ENCODE data around the gene HES4.
"Not testable (repeated sequence)": the region's sequence is repeated elsewhere in the genome, so short reads cannot be mapped to it uniquely, and the experiment has no call there.

HES4 gene

GRCh38 chr1:1033009-1033587 is 33.2 kb upstream of the HES4 start:
- peak; percentile 94 for DNase-seq

- no peak for DNase-seq
Measured at GRCh38 chr1:1032424-1032823, 32.5 kb upstream of the HES4 start.

GRCh38 chr1:1031659-1032235 is 31.9 kb upstream of the HES4 start:
- no peak for DNase-seq

GRCh38 chr1:1030867-1031658 is 31.2 kb upstream of the HES4 start:
- DNase-seq: not testable (repeated sequence)

GRCh38 chr1:1027791-1028190 is 27.9 kb upstream of the HES4 start:
- DNase-seq: no peak

- DNase-seq: no peak
Measured at GRCh38 chr1:1026599-1027413, 26.9 kb upstream of the HES4 start.

- DNase-seq: no peak
Measured at GRCh38 chr1:1025730-1026129, 25.8 kb upstream of the HES4 start.

- no peak for DNase-seq
Measured at GRCh38 chr1:1024771-1025699, 25.1 kb upstream of the HES4 start.

- DNase-seq: no peak
Measured at GRCh38 chr1:1024149-1024770, 24.4 kb upstream of the HES4 start.

GRCh38 chr1:1023700-1024099 is 23.8 kb upstream of the HES4 start:
- no peak for DNase-seq

- DNase-seq: no peak
Measured at GRCh38 chr1:1022302-1023009, 22.6 kb upstream of the HES4 start.

- no peak for DNase-seq
Measured at GRCh38 chr1:1021920-1022259, 22.0 kb upstream of the HES4 start.

GRCh38 chr1:1021010-1021919 is 21.4 kb upstream of the HES4 start:
- peak; percentile 80 for DNase-seq

GRCh38 chr1:1020415-1021009 is 20.6 kb upstream of the HES4 start:
- DNase-seq: peak; percentile 56

- peak; percentile 67 for DNase-seq
Measured at GRCh38 chr1:1020000-1020404, 20.1 kb upstream of the HES4 start, which contains the start of gene AGRN. TSS of gene AGRN (plus strand) at chr1:1020120. CDS start at chr1:1020173, 53 bp downstream.

GRCh38 chr1:1019122-1019999 is 19.5 kb upstream of the HES4 start:
- peak; percentile 92 for DNase-seq

- DNase-seq: not testable (repeated sequence)
Measured at GRCh38 chr1:1018321-1018685, 18.4 kb upstream of the HES4 start.
